HG03439 (cell line): ENCODE results near the gene MALSU1.
A peak's percentile ranks its signal among the peaks of the same experiment; 100 is the strongest.

ENCODE experiments used
- ATAC-seq: cut with Tn5 transposase; IDR thresholded peaks from one replicate; pipeline ENCODE4 v1.9.1; 2021; ENCODE audit warnings: mild to moderate bottlenecking, moderate library complexity; ENCODE audit not compliant: unreplicated experiment

The MALSU1 gene

GRCh38 chr7:23298885-23299769 lies at the start of gene MALSU1:
TSS of gene MALSU1 (plus strand) at chr7:23299339. CDS start at chr7:23299353, 14 bp downstream.
- ATAC-seq, result peak; percentile 98

- ATAC-seq, result no peak
Observed at GRCh38 chr7:23249486-23249885, 49.7 kb upstream of the MALSU1 start.

GRCh38 chr7:23254051-23254681 lies 45.0 kb upstream of the MALSU1 start:
- ATAC-seq, result no peak

GRCh38 chr7:23256731-23257130 lies 42.4 kb upstream of the MALSU1 start:
- no peak for ATAC-seq

GRCh38 chr7:23260371-23260770 lies 38.8 kb upstream of the MALSU1 start:
- ATAC-seq, result no peak

GRCh38 chr7:23261843-23262452 lies 37.2 kb upstream of the MALSU1 start:
- peak; percentile 73 for ATAC-seq

- no peak for ATAC-seq
Observed at GRCh38 chr7:23264916-23265458, 34.2 kb upstream of the MALSU1 start.

- no peak for ATAC-seq
Observed at GRCh38 chr7:23266918-23267317, 32.2 kb upstream of the MALSU1 start.

GRCh38 chr7:23267357-23267756 lies 31.8 kb upstream of the MALSU1 start:
- no peak for ATAC-seq

GRCh38 chr7:23268167-23268566 lies 31.0 kb upstream of the MALSU1 start:
- ATAC-seq, result no peak

- no peak for ATAC-seq
Observed at GRCh38 chr7:23268746-23269145, 30.4 kb upstream of the MALSU1 start.

- ATAC-seq, result no peak
Observed at GRCh38 chr7:23272275-23272674, 26.9 kb upstream of the MALSU1 start.

- peak; percentile 95 for ATAC-seq
Observed at GRCh38 chr7:23273141-23273599, 26.0 kb upstream of the MALSU1 start.

GRCh38 chr7:23275912-23276311 lies 23.2 kb upstream of the MALSU1 start:
- no peak for ATAC-seq

GRCh38 chr7:23276376-23276775 lies 22.8 kb upstream of the MALSU1 start:
- ATAC-seq, result no peak

GRCh38 chr7:23276947-23277346 lies 22.2 kb upstream of the MALSU1 start:
- ATAC-seq, result no peak

- no peak for ATAC-seq
Observed at GRCh38 chr7:23277359-23277989, 21.7 kb upstream of the MALSU1 start.

- no peak for ATAC-seq
Observed at GRCh38 chr7:23279819-23280525, 19.2 kb upstream of the MALSU1 start.

GRCh38 chr7:23283086-23283485 lies 16.1 kb upstream of the MALSU1 start:
- no peak for ATAC-seq

GRCh38 chr7:23284871-23285270 lies 14.3 kb upstream of the MALSU1 start:
- no peak for ATAC-seq
